AG09319 (cell line): ENCODE data around the gene ACSL1.
A peak's percentile ranks its signal among the peaks of the same experiment; 100 is the strongest.
"Not testable (repeated sequence)": the region's sequence is repeated elsewhere in the genome, so short reads cannot be mapped to it uniquely, and the experiment has no call there.

Source experiments
- DNase-seq: peaks from one replicate; pipeline ENCODE4 v3.0.0-alpha.2; 2010; ENCODE audit warnings: low read depth; ENCODE audit errors: extremely low read depth
- CTCF ChIP-seq: IDR thresholded peaks from 2 replicates; pipeline ENCODE4 v1.5.1; 2011; ENCODE audit warnings: low read depth, mild to moderate bottlenecking, inconsistent platforms, low read length, moderate library complexity

ACSL1 gene

GRCh38 chr4:184744236-184744635, 81.5 kb downstream of the ACSL1 start:
- no peak for DNase-seq
- TF ChIP-seq CTCF: no peak

DNA sequence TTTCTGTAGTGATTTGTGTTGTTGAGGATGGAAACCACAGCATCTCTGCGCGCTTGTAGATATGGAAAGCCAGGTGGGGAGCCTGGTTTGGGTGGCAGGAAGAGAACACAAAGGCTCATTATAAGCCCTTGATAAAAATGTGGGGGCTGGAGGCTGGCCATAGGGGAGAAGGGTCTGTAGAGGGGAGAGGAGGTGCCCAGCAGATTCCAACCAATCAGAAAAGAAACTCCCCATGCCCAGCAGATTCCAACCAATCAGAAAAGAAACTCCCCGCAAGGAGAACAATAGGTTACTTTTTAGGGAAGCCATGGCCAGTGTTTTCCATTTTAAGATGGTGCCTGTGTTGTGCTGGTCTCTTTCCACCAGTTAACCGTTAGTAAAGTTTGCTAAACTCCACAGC, 82.1 kb downstream of the ACSL1 start:
- TF ChIP-seq CTCF: no peak
- DNase-seq: no peak

DNA sequence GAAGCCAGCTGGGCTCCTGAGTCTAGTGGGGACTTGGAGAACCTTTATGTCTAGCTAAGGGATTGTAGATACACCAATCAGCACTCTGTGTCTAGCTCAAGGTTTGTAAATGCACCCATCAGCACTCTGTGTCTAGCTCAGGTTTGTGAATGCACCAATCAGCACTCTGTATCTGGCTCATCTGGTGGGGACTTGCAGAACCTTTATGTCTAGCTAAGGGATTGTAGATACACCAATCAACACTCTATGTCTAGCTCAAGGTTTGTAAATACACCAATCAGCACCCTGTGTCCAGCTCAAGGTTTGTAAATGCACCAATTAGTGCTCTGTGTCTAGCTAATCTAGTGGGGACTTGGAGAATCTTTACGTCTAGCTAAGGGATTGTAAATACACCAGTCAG, 84.1 kb downstream of the ACSL1 start:
- not testable (repeated sequence) for DNase-seq

DNA sequence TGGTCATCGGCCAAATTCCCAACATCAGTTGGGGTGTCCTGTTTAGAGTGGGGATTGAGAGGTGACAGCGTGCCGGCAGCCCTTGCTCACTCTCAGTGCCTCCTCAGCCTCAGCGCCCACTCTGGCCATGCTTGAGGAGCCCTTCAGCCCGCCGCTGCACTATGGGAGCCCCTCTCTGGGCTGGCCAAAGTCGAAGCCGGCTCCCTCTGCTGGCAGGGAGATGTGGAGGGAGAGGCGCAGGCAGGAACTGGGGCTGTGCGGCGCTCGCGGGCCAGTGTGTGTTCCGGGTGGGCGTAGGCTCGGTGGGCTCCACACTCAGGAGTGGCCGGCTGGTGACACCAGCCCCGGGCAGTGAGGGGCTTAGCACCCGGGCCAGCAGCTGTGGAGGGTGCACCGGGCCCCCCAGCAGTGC, 84.8 kb downstream of the ACSL1 start:
- no peak for DNase-seq
- TF ChIP-seq CTCF: no peak

- DNase-seq: not testable (repeated sequence)
These were observed 86.2 kb downstream of the ACSL1 start for GRCh38 chr4:184739575-184739974.

DNA sequence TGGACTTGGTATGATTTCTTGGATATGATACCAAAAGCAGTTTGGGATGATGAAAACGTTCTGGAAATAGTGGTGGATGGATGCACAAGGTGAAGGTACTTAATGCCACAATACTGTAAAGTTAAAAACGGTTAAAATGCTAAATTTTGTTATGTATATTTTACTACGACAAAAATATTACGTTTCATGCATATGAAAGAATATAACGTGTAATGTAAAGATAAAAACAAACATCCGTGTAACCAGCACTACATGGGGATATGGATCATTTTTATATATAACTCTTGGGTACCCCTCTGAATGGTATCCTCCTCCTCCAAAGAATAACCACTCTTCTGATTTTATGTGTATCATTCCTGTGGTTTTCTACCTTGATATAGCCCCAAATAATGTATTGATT, 91.0 kb downstream of the ACSL1 start:
- TF ChIP-seq CTCF: no peak
- no peak for DNase-seq

- TF ChIP-seq CTCF: no peak
- peak; percentile 96 for DNase-seq
These were observed 91.9 kb downstream of the ACSL1 start, which contains the start of gene CENPU for GRCh38 chr4:184733654-184734524. Gene CENPU (minus strand): TSS chr4:184734096. CDS start chr4:184734062, 34 bp downstream.

GRCh38 chr4:184732126-184732525, 93.6 kb downstream of the ACSL1 start:
- TF ChIP-seq CTCF: no peak
- DNase-seq: no peak
